T-helper 2 cell treated with Interferon-gamma antibody and Interleukin-4, amounts not matched to agents 5 μg/mL and 100 μg/mL, for 36 hours (primary cell): Measurements from ENCODE around the gene SHC4.

Experiments used
- DNase-seq: peaks from one replicate; pipeline ENCODE4 v3.0.0; 2021; ENCODE audit warnings: low spot score
- H3K27ac Mint-ChIP-seq: one replicate; pipeline ENCODE4 v1.8.0; 2021; ENCODE audit warnings: mild to moderate bottlenecking, mixed read lengths
- H3K27me3 Mint-ChIP-seq: one replicate; pipeline ENCODE4 v1.8.0; 2021; ENCODE audit warnings: low read depth, mixed read lengths
- H3K36me3 Mint-ChIP-seq: one replicate; pipeline ENCODE4 v1.8.0; 2021; ENCODE audit warnings: low read depth, mixed read lengths
- H3K4me1 Mint-ChIP-seq: one replicate; pipeline ENCODE4 v1.8.0; 2021; ENCODE audit warnings: low read depth, mixed read lengths
- H3K4me3 Mint-ChIP-seq: one replicate; pipeline ENCODE4 v1.8.0; 2022; ENCODE audit warnings: mild to moderate bottlenecking, moderate library complexity, mixed read lengths
- H3K9me3 Mint-ChIP-seq: one replicate; pipeline ENCODE4 v1.8.0; 2021; ENCODE audit warnings: mixed read lengths

The SHC4 gene

GRCh38 chr15:48963524-48964113 lies at the start of gene SHC4:
Gene SHC4 (minus strand): TSS chr15:48963919. CDS start chr15:48963015, 904 bp downstream.
- Mint-ChIP-seq H3K9me3 (no peaks in the 10 kb centered on the region), H3K36me3 (peaks cover 4% of the 10 kb centered on the region), H3K27me3 (no peaks in the 10 kb centered on the region), H3K4me1 (peaks cover 43% of the 10 kb centered on the region), H3K4me3 (peak within 1 kb of the TSS; percentile 71), H3K27ac (peak within 1 kb of the TSS; percentile 78)
- DNase-seq = peak; percentile 28

GRCh38 chr15:48999314-48999713 lies 35.6 kb upstream of the SHC4 start:
- DNase-seq = no peak

GRCh38 chr15:48996276-48996675 lies 32.6 kb upstream of the SHC4 start:
- Mint-ChIP-seq H3K27me3 (no peaks in the 10 kb centered on the region), H3K4me3 (no peak overlapping the region), H3K4me1 (no peaks in the 10 kb centered on the region), H3K36me3 (peaks cover 41% of the 10 kb centered on the region), H3K27ac (no peak overlapping the region), H3K9me3 (no peaks in the 10 kb centered on the region)
- no peak for DNase-seq

More at GRCh38 chr15:48999314-48999713, 35.6 kb upstream of the SHC4 start:
- H3K9me3 Mint-ChIP-seq = peaks cover 13% of the 10 kb centered on the region
- peaks cover 35% of the 10 kb centered on the region for H3K36me3 Mint-ChIP-seq
- no peak overlapping the region for H3K27ac Mint-ChIP-seq
- H3K4me3 Mint-ChIP-seq = no peak overlapping the region
- H3K27me3 Mint-ChIP-seq = no peaks in the 10 kb centered on the region
- H3K4me1 Mint-ChIP-seq = no peaks in the 10 kb centered on the region

GRCh38 chr15:48993380-48993779 lies 29.7 kb upstream of the SHC4 start:
- Mint-ChIP-seq H3K4me1 (no peaks in the 10 kb centered on the region), H3K27me3 (no peaks in the 10 kb centered on the region), H3K4me3 (no peak overlapping the region), H3K27ac (no peak overlapping the region), H3K36me3 (peaks cover 39% of the 10 kb centered on the region), H3K9me3 (no peaks in the 10 kb centered on the region)
- no peak for DNase-seq

- H3K9me3 Mint-ChIP-seq = no peaks in the 10 kb centered on the region
- H3K4me1 Mint-ChIP-seq = no peaks in the 10 kb centered on the region
- no peak for DNase-seq
- H3K36me3 Mint-ChIP-seq = peaks cover 38% of the 10 kb centered on the region
- H3K27ac Mint-ChIP-seq = no peak overlapping the region
- H3K27me3 Mint-ChIP-seq = no peaks in the 10 kb centered on the region
- H3K4me3 Mint-ChIP-seq = no peak overlapping the region
Measured at GRCh38 chr15:48992545-48992944, 28.8 kb upstream of the SHC4 start.

GRCh38 chr15:48992096-48992495 lies 28.4 kb upstream of the SHC4 start:
- Mint-ChIP-seq H3K27ac (no peak overlapping the region), H3K4me1 (no peaks in the 10 kb centered on the region), H3K4me3 (no peak overlapping the region), H3K36me3 (peaks cover 33% of the 10 kb centered on the region), H3K27me3 (no peaks in the 10 kb centered on the region), H3K9me3 (no peaks in the 10 kb centered on the region)
- no peak for DNase-seq

GRCh38 chr15:48989170-48989569 lies 25.5 kb upstream of the SHC4 start:
- H3K27ac Mint-ChIP-seq = no peak overlapping the region
- H3K9me3 Mint-ChIP-seq = no peaks in the 10 kb centered on the region
- peaks cover 2% of the 10 kb centered on the region for H3K27me3 Mint-ChIP-seq
- H3K4me3 Mint-ChIP-seq = no peak overlapping the region
- no peaks in the 10 kb centered on the region for H3K4me1 Mint-ChIP-seq
- no peak for DNase-seq
- peaks cover 22% of the 10 kb centered on the region for H3K36me3 Mint-ChIP-seq

GRCh38 chr15:48987142-48987541 lies 23.4 kb upstream of the SHC4 start:
- Mint-ChIP-seq H3K27me3 (peaks cover 2% of the 10 kb centered on the region), H3K27ac (no peak overlapping the region), H3K4me3 (no peak overlapping the region), H3K4me1 (no peaks in the 10 kb centered on the region), H3K36me3 (peaks cover 9% of the 10 kb centered on the region), H3K9me3 (no peaks in the 10 kb centered on the region)
- DNase-seq = no peak

GRCh38 chr15:48986240-48986639 lies 22.5 kb upstream of the SHC4 start:
- Mint-ChIP-seq H3K27ac (no peak overlapping the region), H3K36me3 (peaks cover 6% of the 10 kb centered on the region), H3K9me3 (no peaks in the 10 kb centered on the region), H3K4me1 (no peaks in the 10 kb centered on the region), H3K27me3 (peaks cover 5% of the 10 kb centered on the region), H3K4me3 (no peak overlapping the region)
- no peak for DNase-seq

- Mint-ChIP-seq H3K4me3 (no peak overlapping the region), H3K9me3 (no peaks in the 10 kb centered on the region), H3K27me3 (peaks cover 5% of the 10 kb centered on the region), H3K27ac (no peak overlapping the region), H3K36me3 (peaks cover 4% of the 10 kb centered on the region), H3K4me1 (no peaks in the 10 kb centered on the region)
- DNase-seq = no peak
Measured at GRCh38 chr15:48985516-48985915, 21.8 kb upstream of the SHC4 start.

- Mint-ChIP-seq H3K27me3 (peaks cover 5% of the 10 kb centered on the region), H3K27ac (no peak overlapping the region), H3K4me3 (no peak overlapping the region), H3K4me1 (no peaks in the 10 kb centered on the region), H3K9me3 (no peaks in the 10 kb centered on the region), H3K36me3 (peaks cover 1% of the 10 kb centered on the region)
- no peak for DNase-seq
Measured at GRCh38 chr15:48984811-48985352, 21.2 kb upstream of the SHC4 start.

- Mint-ChIP-seq H3K27ac (no peak overlapping the region), H3K9me3 (no peaks in the 10 kb centered on the region), H3K36me3 (peaks cover 1% of the 10 kb centered on the region), H3K27me3 (peaks cover 5% of the 10 kb centered on the region), H3K4me3 (no peak overlapping the region), H3K4me1 (no peaks in the 10 kb centered on the region)
- DNase-seq = no peak
Measured at GRCh38 chr15:48984021-48984710, 20.4 kb upstream of the SHC4 start.

GRCh38 chr15:48983300-48983699 lies 19.6 kb upstream of the SHC4 start:
- Mint-ChIP-seq H3K9me3 (no peaks in the 10 kb centered on the region), H3K36me3 (peaks cover 1% of the 10 kb centered on the region), H3K27ac (no peak overlapping the region), H3K27me3 (peaks cover 5% of the 10 kb centered on the region), H3K4me1 (peaks cover 2% of the 10 kb centered on the region), H3K4me3 (no peak overlapping the region)
- no peak for DNase-seq

- H3K4me1 Mint-ChIP-seq = peaks cover 2% of the 10 kb centered on the region
- no peak overlapping the region for H3K27ac Mint-ChIP-seq
- DNase-seq = no peak
- peaks cover 5% of the 10 kb centered on the region for H3K27me3 Mint-ChIP-seq
- H3K36me3 Mint-ChIP-seq = peaks cover under 1% of the 10 kb centered on the region
- H3K9me3 Mint-ChIP-seq = no peaks in the 10 kb centered on the region
- no peak overlapping the region for H3K4me3 Mint-ChIP-seq
Measured at GRCh38 chr15:48981941-48982340, 18.2 kb upstream of the SHC4 start.
